OCI-LY1 (cell line): ENCODE measurements around the gene CTDSPL.

ENCODE experiments used
- EZH2 ChIP-seq: fragments of 200-600 bp; sonication (generic), shearing (Covaris generic); IDR thresholded peaks from 2 replicates; pipeline ENCODE4 v1.8.0; 2017; ENCODE audit warnings: borderline replicate concordance, mixed run types, mild to moderate bottlenecking, antibody characterized with exemption, low read length, moderate library complexity, mixed read lengths
- TF ChIP-seq, protein P1 (sequence below): fragments of 200-600 bp; sonication (generic), shearing (Covaris generic); IDR thresholded peaks from 2 replicates; pipeline ENCODE4 v1.5.1; 2017; ENCODE audit warnings: mild to moderate bottlenecking, antibody characterized with exemption, low read length, moderate library complexity, mixed read lengths

DNA sequence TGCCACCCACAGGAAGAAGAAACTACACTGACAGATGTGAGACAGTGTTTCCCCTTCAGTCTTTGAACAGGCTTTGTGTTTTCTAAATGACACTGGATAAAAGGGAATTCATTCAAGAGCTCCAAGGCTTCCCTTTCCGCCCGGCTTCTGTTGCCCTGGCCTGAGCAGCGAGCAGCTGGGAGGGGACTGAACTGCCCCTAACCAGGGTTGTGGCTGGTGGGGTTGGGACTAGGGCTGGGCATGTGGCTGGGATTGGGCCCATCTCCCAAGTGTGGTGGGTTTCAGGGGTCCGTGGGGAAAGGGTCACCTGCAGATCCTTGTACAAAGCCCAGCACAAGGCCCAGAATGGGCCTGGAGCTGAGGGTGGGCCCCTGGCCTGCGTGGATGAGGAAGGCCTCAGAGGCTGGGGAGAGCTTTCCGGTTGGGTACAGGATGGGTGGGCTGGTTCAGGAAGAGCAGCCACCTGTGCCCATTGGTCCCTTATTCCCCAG lies 139.3 kb downstream of the CTDSPL start:
- TF ChIP-seq EZH2: no peak
- TF ChIP-seq, protein P1, sequence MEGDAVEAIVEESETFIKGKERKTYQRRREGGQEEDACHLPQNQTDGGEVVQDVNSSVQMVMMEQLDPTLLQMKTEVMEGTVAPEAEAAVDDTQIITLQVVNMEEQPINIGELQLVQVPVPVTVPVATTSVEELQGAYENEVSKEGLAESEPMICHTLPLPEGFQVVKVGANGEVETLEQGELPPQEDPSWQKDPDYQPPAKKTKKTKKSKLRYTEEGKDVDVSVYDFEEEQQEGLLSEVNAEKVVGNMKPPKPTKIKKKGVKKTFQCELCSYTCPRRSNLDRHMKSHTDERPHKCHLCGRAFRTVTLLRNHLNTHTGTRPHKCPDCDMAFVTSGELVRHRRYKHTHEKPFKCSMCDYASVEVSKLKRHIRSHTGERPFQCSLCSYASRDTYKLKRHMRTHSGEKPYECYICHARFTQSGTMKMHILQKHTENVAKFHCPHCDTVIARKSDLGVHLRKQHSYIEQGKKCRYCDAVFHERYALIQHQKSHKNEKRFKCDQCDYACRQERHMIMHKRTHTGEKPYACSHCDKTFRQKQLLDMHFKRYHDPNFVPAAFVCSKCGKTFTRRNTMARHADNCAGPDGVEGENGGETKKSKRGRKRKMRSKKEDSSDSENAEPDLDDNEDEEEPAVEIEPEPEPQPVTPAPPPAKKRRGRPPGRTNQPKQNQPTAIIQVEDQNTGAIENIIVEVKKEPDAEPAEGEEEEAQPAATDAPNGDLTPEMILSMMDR: no peak
